HL-60 (cell line): Measurements from ENCODE around the gene ICOS.

Experiments
- CTCF ChIP-seq: IDR thresholded peaks from one replicate; pipeline ENCODE4 v1.5.1; 2011; ENCODE audit warnings: low read length, control low read depth, inconsistent platforms; ENCODE audit not compliant: insufficient read depth
- GABPA ChIP-seq: IDR thresholded peaks from 2 replicates; pipeline ENCODE4 v1.6.1; 2012; ENCODE audit warnings: low read depth
- POLR2AphosphoS5 ChIP-seq: IDR thresholded peaks from 2 replicates; pipeline ENCODE4 v1.6.1; 2012; ENCODE audit warnings: low read depth
- REST ChIP-seq: IDR thresholded peaks from 2 replicates; pipeline ENCODE4 v1.6.1; 2012; ENCODE audit warnings: low read depth; ENCODE audit not compliant: insufficient replicate concordance
- SPI1 ChIP-seq: IDR thresholded peaks from 2 replicates; pipeline ENCODE4 v1.6.1; 2012; ENCODE audit warnings: low read depth, mild to moderate bottlenecking, borderline replicate concordance

- TF ChIP-seq POLR2AphosphoS5 (no peak), CTCF (no peak), REST (no peak), SPI1 (no peak), GABPA (no peak)
Observed at GRCh38 chr2:203928849-203929248, 7.7 kb upstream of the ICOS start.
